K562 (cell line): ENCODE data around the gene MAP3K20. TPM values are rescaled to one million over a fixed set of nuclear protein-coding genes. Genes with fewer than 3 reads are reported as not detected.
A peak's percentile ranks its signal among the peaks of the same experiment; 100 is the strongest.

Experiments
- ARID2 ChIP-seq: fragments of 450-650 bp; IDR thresholded peaks from 2 replicates; pipeline ENCODE4 v1.6.1; 2017; ENCODE audit warnings: antibody characterized with exemption, mild to moderate bottlenecking
- ARNT ChIP-seq, 2 experiments: fragments of 450-650 bp; IDR thresholded peaks; 2 replicates each; pipeline ENCODE4 v1.6.1; 2016; ENCODE audit warnings: mild to moderate bottlenecking in 1 of 2
- FOXM1 ChIP-seq, 2 experiments: fragments of 450-650 bp in 1 of 2; sonication (generic) in 1 of 2; formaldehyde crosslinking in 1 of 2; IDR thresholded peaks; 2 replicates each; pipeline versions ENCODE4 v1.6.1 to v1.9.0; 2017 to 2022; ENCODE audit warnings: low read depth in 2 of 2, mild to moderate bottlenecking in 2 of 2, missing genetic modification reagents in 1 of 2, moderate library complexity in 1 of 2
- GABPB2 ChIP-seq: fragments of 250-450 bp; sonication (Bioruptor Pico); conservative IDR thresholded peaks from 2 replicates; pipeline ENCODE4 v1.5.1; 2021; ENCODE audit warnings: mild to moderate bottlenecking
- KLF16 ChIP-seq: IDR thresholded peaks from 2 replicates; pipeline ENCODE4 v1.6.1; 2016; ENCODE audit warnings: antibody characterized with exemption
- MIER1 ChIP-seq: fragments of 450-650 bp; IDR thresholded peaks from 2 replicates; pipeline ENCODE4 v1.6.1; 2016; ENCODE audit warnings: antibody characterized with exemption, mild to moderate bottlenecking, low read depth
- MXI1 ChIP-seq: IDR thresholded peaks from 2 replicates; pipeline ENCODE4 v1.6.1; 2011; ENCODE audit warnings: low read depth, mild to moderate bottlenecking, improper control_type of control experiment, low read length
- NR2C1 ChIP-seq, 2 experiments: fragments of 450-650 bp; IDR thresholded peaks; 2 replicates each; pipeline ENCODE4 v1.6.1; 2017; ENCODE audit warnings: mild to moderate bottlenecking in 2 of 2, antibody characterized with exemption in 1 of 2, inconsistent platforms in 1 of 2, missing compliant biosample characterization in 1 of 2, missing genetic modification characterization in 1 of 2
- PHTF2 ChIP-seq: fragments of 250-450 bp; sonication (Bioruptor Pico); IDR thresholded peaks from 2 replicates; pipeline ENCODE4 v1.5.0; 2021; ENCODE audit warnings: mild to moderate bottlenecking
- PRPF4 ChIP-seq: fragments of 200-400 bp; formaldehyde crosslinking; IDR thresholded peaks from one replicate; pipeline ENCODE4 v1.6.1; 2017; ENCODE audit warnings: low read length, low read depth, mild to moderate bottlenecking; ENCODE audit not compliant: insufficient read depth, poor library complexity, severe bottlenecking
- RBM15 ChIP-seq: fragments of 200-400 bp; formaldehyde crosslinking; IDR thresholded peaks from 2 replicates; pipeline ENCODE4 v1.6.1; 2018; ENCODE audit warnings: mild to moderate bottlenecking, low read length, moderate library complexity; ENCODE audit not compliant: insufficient read depth
- TRIM28 ChIP-seq: fragments of 450-650 bp; IDR thresholded peaks from 2 replicates; pipeline ENCODE4 v1.6.1; 2017
- ZEB2 ChIP-seq: fragments of 450-650 bp; IDR thresholded peaks from 2 replicates; pipeline ENCODE4 v1.6.1; 2016
- ZFX ChIP-seq: sonication (generic); formaldehyde crosslinking; IDR thresholded peaks from 2 replicates; pipeline ENCODE4 v1.8.0; 2022; ENCODE audit warnings: mild to moderate bottlenecking, missing genetic modification reagents, moderate library complexity
- ZNF75A ChIP-seq: fragments of 450-650 bp; formaldehyde crosslinking; IDR thresholded peaks from 2 replicates; pipeline ENCODE4 v1.4.0; 2020; ENCODE audit warnings: mild to moderate bottlenecking
- ZNF778 ChIP-seq: fragments of 450-650 bp; formaldehyde crosslinking; IDR thresholded peaks from 2 replicates; pipeline ENCODE4 v1.4.0; 2020; ENCODE audit warnings: mild to moderate bottlenecking, moderate library complexity
- polyA plus RNA-seq, 8 experiments: library from polyadenylated mRNA; depleted of rRNA in 4 of 8; stranded (reverse) in 5 of 8; unstranded in 3 of 8; fragments of >200 nt; fragmentation: Nextera tagmentation in 2 of 8; fragmentation: Illumina TruSeq in 1 of 8; extraction: Ambion mirVana in 2 of 8; extraction: Trizol in 1 of 8; gene quantifications; 2 replicates each; pipeline versions ENCODE4 v1.2.1 to v1.2.3, GENCODE V29; 2011 to 2014; ENCODE audit warnings: inconsistent platforms in 1 of 8, missing spikeins in 1 of 8
- total RNA-seq, 7 experiments: library from RNA; depleted of rRNA in 6 of 7; stranded (reverse); fragments of >200 nt in 6 of 7; fragmentation: Illumina TruSeq in 2 of 7; extraction: Trizol in 2 of 7; gene quantifications; 2 replicates each; pipeline versions ENCODE4 v1.2.1 to v1.2.3, GENCODE V29; 2011 to 2021; ENCODE audit warnings: low replicate concordance in 1 of 7
- TF ChIP-seq, protein P1 (sequence below): fragments of 250-450 bp; sonication (Bioruptor Pico); IDR thresholded peaks from 2 replicates; pipeline ENCODE4 v1.4.0; 2020; ENCODE audit warnings: borderline replicate concordance
- TF ChIP-seq, protein P2 (sequence below): fragments of 450-650 bp; IDR thresholded peaks from one replicate; pipeline ENCODE4 v1.6.1; 2018; ENCODE audit warnings: mild to moderate bottlenecking, moderate library complexity; ENCODE audit not compliant: partially characterized antibody
- TF ChIP-seq, protein P3 (sequence below): fragments of 450-650 bp; IDR thresholded peaks from 2 replicates; pipeline ENCODE4 v1.6.1; 2017; ENCODE audit warnings: mild to moderate bottlenecking, moderate library complexity
- TF ChIP-seq, protein P4 (sequence below): sonication (generic); formaldehyde crosslinking; IDR thresholded peaks from 2 replicates; pipeline ENCODE4 v1.8.0; 2022; ENCODE audit warnings: mild to moderate bottlenecking, missing genetic modification reagents, borderline replicate concordance

The MAP3K20 gene
- total and polyA plus RNA-seq, 9 of the 15 experiments (the other 6 are each of a cell fraction or from before 2014, with no cell fraction given) = 9.8 to 34.2 (median 27.3) TPM

DNA sequence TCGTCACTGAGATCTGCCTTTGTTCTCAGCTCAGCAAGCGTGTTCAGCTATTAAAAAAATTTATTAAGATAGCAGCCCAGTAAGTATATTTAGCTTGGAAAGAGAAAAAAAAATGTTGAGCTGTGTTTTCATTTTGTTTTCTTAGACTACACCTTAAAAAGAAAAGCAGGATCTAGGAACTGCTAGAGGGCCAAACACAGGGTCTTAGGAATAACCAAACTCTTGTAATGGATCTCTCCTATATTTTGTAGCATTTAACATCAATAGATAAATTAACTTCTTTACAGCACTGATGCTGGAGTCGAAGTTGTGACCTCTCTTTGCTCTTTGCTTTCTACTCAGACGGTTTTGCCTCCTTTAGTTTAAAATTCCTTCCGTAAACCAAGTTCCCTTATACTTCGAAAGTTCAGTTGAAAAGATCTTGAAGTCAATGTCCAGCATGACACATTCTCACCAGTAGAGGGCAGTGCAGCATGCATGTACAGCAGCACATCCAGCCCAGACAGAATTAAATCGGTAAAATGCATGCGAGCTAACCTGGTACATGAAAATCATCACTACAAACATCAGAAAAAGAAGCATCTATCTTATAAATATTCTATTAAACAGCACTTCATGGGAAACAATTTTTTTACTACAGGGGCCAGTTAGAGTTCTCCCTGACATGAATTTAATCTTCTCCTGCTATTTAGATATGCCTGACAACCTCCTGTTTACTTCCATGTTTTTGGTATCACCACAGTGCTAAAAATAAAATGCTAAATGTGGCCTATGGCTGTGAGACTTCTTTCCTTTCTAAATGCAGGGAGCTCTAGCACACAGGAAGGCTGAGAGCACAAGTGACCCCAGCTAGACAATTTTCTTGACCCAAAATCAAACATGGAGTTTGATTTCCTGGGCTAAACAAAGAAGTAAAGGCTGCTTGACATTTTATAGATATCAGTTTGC lies 48.2 kb upstream of the MAP3K20 start (continued):
- TF ChIP-seq, protein P1, sequence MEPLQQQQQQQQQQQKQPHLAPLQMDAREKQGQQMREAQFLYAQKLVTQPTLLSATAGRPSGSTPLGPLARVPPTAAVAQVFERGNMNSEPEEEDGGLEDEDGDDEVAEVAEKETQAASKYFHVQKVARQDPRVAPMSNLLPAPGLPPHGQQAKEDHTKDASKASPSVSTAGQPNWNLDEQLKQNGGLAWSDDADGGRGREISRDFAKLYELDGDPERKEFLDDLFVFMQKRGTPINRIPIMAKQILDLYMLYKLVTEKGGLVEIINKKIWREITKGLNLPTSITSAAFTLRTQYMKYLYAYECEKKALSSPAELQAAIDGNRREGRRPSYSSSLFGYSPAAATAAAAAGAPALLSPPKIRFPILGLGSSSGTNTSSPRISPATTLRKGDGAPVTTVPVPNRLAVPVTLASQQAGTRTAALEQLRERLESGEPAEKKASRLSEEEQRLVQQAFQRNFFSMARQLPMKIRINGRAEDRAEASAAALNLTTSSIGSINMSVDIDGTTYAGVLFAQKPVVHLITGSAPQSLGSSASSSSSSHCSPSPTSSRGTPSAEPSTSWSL (CRISPR knock-in tag) = no peak
- TF ChIP-seq ZNF75A (CRISPR knock-in tag) = no peak
- TF ChIP-seq TRIM28 = no peak
- no peak for TF ChIP-seq GABPB2
- TF ChIP-seq NR2C1 (IDR thresholded peaks at IDR 0.05) = no peak
- TF ChIP-seq NR2C1 (tag; IDR thresholded peaks at IDR 0.05) = no peak
- TF ChIP-seq, protein P2, sequence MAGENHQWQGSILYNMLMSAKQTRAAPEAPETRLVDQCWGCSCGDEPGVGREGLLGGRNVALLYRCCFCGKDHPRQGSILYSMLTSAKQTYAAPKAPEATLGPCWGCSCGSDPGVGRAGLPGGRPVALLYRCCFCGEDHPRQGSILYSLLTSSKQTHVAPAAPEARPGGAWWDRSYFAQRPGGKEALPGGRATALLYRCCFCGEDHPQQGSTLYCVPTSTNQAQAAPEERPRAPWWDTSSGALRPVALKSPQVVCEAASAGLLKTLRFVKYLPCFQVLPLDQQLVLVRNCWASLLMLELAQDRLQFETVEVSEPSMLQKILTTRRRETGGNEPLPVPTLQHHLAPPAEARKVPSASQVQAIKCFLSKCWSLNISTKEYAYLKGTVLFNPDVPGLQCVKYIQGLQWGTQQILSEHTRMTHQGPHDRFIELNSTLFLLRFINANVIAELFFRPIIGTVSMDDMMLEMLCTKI = no peak
- TF ChIP-seq ZNF778 (CRISPR knock-in tag) = no peak
- no peak for TF ChIP-seq MIER1
- no peak for TF ChIP-seq ZEB2
- TF ChIP-seq RBM15 = no peak
- peak; percentile 45; the same call in 1 of the 2 replicates for TF ChIP-seq KLF16
- TF ChIP-seq, protein P3, sequence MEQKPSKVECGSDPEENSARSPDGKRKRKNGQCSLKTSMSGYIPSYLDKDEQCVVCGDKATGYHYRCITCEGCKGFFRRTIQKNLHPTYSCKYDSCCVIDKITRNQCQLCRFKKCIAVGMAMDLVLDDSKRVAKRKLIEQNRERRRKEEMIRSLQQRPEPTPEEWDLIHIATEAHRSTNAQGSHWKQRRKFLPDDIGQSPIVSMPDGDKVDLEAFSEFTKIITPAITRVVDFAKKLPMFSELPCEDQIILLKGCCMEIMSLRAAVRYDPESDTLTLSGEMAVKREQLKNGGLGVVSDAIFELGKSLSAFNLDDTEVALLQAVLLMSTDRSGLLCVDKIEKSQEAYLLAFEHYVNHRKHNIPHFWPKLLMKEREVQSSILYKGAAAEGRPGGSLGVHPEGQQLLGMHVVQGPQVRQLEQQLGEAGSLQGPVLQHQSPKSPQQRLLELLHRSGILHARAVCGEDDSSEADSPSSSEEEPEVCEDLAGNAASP = no peak
- no peak for TF ChIP-seq ZFX (CRISPR knock-in tag)
- no peak for TF ChIP-seq PRPF4
- TF ChIP-seq, protein P4, sequence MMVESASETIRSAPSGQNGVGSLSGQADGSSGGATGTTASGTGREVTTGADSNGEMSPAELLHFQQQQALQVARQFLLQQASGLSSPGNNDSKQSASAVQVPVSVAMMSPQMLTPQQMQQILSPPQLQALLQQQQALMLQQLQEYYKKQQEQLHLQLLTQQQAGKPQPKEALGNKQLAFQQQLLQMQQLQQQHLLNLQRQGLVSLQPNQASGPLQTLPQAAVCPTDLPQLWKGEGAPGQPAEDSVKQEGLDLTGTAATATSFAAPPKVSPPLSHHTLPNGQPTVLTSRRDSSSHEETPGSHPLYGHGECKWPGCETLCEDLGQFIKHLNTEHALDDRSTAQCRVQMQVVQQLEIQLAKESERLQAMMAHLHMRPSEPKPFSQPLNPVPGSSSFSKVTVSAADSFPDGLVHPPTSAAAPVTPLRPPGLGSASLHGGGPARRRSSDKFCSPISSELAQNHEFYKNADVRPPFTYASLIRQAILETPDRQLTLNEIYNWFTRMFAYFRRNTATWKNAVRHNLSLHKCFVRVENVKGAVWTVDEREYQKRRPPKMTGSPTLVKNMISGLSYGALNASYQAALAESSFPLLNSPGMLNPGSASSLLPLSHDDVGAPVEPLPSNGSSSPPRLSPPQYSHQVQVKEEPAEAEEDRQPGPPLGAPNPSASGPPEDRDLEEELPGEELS (CRISPR knock-in tag) = no peak
- no peak for TF ChIP-seq MXI1
- peak; percentile 83 for TF ChIP-seq ARID2
- TF ChIP-seq ARNT (IDR thresholded peaks at IDR 0.05) = 0 out of 4 replicates have a peak, but pooled peaks of 1 of the 2 experiments have one; percentile 27
- no peak for TF ChIP-seq FOXM1 (IDR thresholded peaks at IDR 0.05; ENCODE audit: low read depth)
- TF ChIP-seq FOXM1 (CRISPR knock-in tag; IDR thresholded peaks at IDR 0.05; ENCODE audit: low read depth) = no peak
- TF ChIP-seq PHTF2 = no peak
